Measurements from ENCODE around the gene GPBP1.

The GPBP1 gene

GRCh38 chr5:57137401-57137800 is 36.5 kb upstream of the GPBP1 start:
- no peaks in the 10 kb centered on the region for H3K36me3 ChIP-seq (ENCODE audit: control insufficient read depth, low read length)
- H3K9me2 ChIP-seq (replicated peaks; ENCODE audit: control insufficient read depth, low read length), result no peaks in the 10 kb centered on the region
- H4K20me1 ChIP-seq (ENCODE audit: control insufficient read depth, insufficient read depth, low read depth, low read length), result no peaks in the 10 kb centered on the region
- no peaks in the 10 kb centered on the region for H3K9me3 ChIP-seq (ENCODE audit: control insufficient read depth, insufficient read depth, low read length)
- peaks cover 6% of the 10 kb centered on the region for H3K4me1 ChIP-seq (ENCODE audit: control insufficient read depth, low read length)
- peaks cover 17% of the 10 kb centered on the region for H3K27me3 ChIP-seq (ENCODE audit: control insufficient read depth, low read length)
- H3K4me3 ChIP-seq (ENCODE audit: low read length), result peak overlapping the region; percentile 70
- no peak for TF ChIP-seq CTCF (IDR thresholded peaks at IDR 0.05; ENCODE audit: low read depth, low read length, poor library complexity, severe bottlenecking)
- TF ChIP-seq EZH2phosphoT487 (IDR thresholded peaks at IDR 0.05; ENCODE audit: borderline replicate concordance, low read length), result no peak
- peak overlapping the region; percentile 64 for H3K4me2 ChIP-seq (ENCODE audit: low read length)
- H3K27ac ChIP-seq (ENCODE audit: low read depth, low read length), result no peak overlapping the region
- H3K79me2 ChIP-seq (ENCODE audit: control insufficient read depth, low read length), result no peaks in the 10 kb centered on the region
- no peaks in the 10 kb centered on the region for H3F3A ChIP-seq (ENCODE audit: control insufficient read depth, insufficient read depth)

DNA sequence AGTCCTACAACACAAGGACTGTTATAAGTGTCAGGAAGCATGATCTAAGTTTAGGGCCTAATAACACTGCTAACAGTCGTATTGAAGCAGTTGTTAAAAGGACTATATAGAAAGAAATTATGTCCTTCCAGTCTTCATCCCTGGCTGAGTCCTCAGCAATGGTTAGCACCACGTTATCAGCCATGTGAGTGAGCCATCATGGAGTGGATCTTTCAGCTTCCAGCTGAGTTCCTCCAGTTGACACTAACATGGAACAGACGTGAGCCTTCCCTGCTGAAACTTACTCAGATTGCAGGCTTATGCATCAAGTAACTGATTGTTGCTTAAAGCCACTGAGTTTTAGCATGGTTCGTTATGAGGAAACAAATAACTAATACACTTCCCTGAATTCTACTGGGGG is 21.5 kb upstream of the GPBP1 start:
- Histone ChIP-seq H3K4me1 (ENCODE audit: control insufficient read depth, low read length) (no peaks in the 10 kb centered on the region), H4K20me1 (ENCODE audit: control insufficient read depth, insufficient read depth, low read depth, low read length) (no peaks in the 10 kb centered on the region), H3F3A (ENCODE audit: control insufficient read depth, insufficient read depth) (no peaks in the 10 kb centered on the region), H3K9me2 (replicated peaks; ENCODE audit: control insufficient read depth, low read length) (no peaks in the 10 kb centered on the region), H3K79me2 (ENCODE audit: control insufficient read depth, low read length) (no peaks in the 10 kb centered on the region), H3K4me2 (ENCODE audit: low read length) (no peak overlapping the region), H3K4me3 (ENCODE audit: low read length) (no peak overlapping the region), H3K9me3 (ENCODE audit: control insufficient read depth, insufficient read depth, low read length) (no peaks in the 10 kb centered on the region), H3K27ac (ENCODE audit: low read depth, low read length) (no peak overlapping the region), H3K27me3 (ENCODE audit: control insufficient read depth, low read length) (no peaks in the 10 kb centered on the region), H3K36me3 (ENCODE audit: control insufficient read depth, low read length) (no peaks in the 10 kb centered on the region)
- no peak for TF ChIP-seq CTCF (IDR thresholded peaks at IDR 0.05; ENCODE audit: low read depth, low read length, poor library complexity, severe bottlenecking)
- no peak for TF ChIP-seq EZH2phosphoT487 (IDR thresholded peaks at IDR 0.05; ENCODE audit: borderline replicate concordance, low read length)

GRCh38 chr5:57155033-57155432 is 18.8 kb upstream of the GPBP1 start:
- TF ChIP-seq CTCF (IDR thresholded peaks at IDR 0.05; ENCODE audit: low read depth, low read length, poor library complexity, severe bottlenecking) (no peak), EZH2phosphoT487 (IDR thresholded peaks at IDR 0.05; ENCODE audit: borderline replicate concordance, low read length) (no peak)
- H3K4me3 ChIP-seq (ENCODE audit: low read length), result no peak overlapping the region
- peaks cover 4% of the 10 kb centered on the region; the same call in 1 of the 2 replicates for H3K9me3 ChIP-seq (ENCODE audit: control insufficient read depth, insufficient read depth, low read length)
- no peaks in the 10 kb centered on the region for H3K79me2 ChIP-seq (ENCODE audit: control insufficient read depth, low read length)
- H3K4me2 ChIP-seq (ENCODE audit: low read length), result no peak overlapping the region
- H4K20me1 ChIP-seq (ENCODE audit: control insufficient read depth, insufficient read depth, low read depth, low read length), result no peaks in the 10 kb centered on the region
- no peaks in the 10 kb centered on the region for H3K36me3 ChIP-seq (ENCODE audit: control insufficient read depth, low read length)
- H3K27me3 ChIP-seq (ENCODE audit: control insufficient read depth, low read length), result no peaks in the 10 kb centered on the region
- H3F3A ChIP-seq (ENCODE audit: control insufficient read depth, insufficient read depth), result no peaks in the 10 kb centered on the region
- H3K4me1 ChIP-seq (ENCODE audit: control insufficient read depth, low read length), result no peaks in the 10 kb centered on the region
- H3K27ac ChIP-seq (ENCODE audit: low read depth, low read length), result no peak overlapping the region
- H3K9me2 ChIP-seq (replicated peaks; ENCODE audit: control insufficient read depth, low read length), result no peaks in the 10 kb centered on the region

DNA sequence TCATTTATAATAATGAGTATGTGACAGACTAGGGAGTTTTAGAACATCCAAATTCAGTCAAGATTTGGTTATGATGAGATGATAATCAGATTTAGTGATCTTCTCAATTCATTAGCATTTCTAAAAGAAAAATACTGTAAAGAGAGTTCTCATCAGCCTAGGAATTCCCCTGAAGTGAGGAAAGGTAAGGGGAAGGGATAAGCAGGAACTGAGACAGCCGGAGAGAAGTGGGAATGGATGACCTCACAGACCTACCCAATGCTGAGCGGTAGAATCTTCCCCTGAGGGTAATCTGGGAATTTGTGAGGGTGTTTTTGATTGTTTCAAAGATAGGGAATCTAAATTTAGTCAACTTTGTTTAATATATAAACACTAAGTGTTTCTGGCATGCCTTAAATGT is 16.7 kb upstream of the GPBP1 start:
- Histone ChIP-seq H4K20me1 (ENCODE audit: control insufficient read depth, insufficient read depth, low read depth, low read length) (no peaks in the 10 kb centered on the region), H3K27ac (ENCODE audit: low read depth, low read length) (no peak overlapping the region), H3K27me3 (ENCODE audit: control insufficient read depth, low read length) (no peaks in the 10 kb centered on the region), H3K4me1 (ENCODE audit: control insufficient read depth, low read length) (no peaks in the 10 kb centered on the region), H3K36me3 (ENCODE audit: control insufficient read depth, low read length) (no peaks in the 10 kb centered on the region), H3F3A (ENCODE audit: control insufficient read depth, insufficient read depth) (no peaks in the 10 kb centered on the region), H3K79me2 (ENCODE audit: control insufficient read depth, low read length) (no peaks in the 10 kb centered on the region), H3K9me3 (ENCODE audit: control insufficient read depth, insufficient read depth, low read length) (peaks cover 4% of the 10 kb centered on the region; the same call in 1 of the 2 replicates), H3K4me2 (ENCODE audit: low read length) (no peak overlapping the region), H3K4me3 (ENCODE audit: low read length) (no peak overlapping the region), H3K9me2 (replicated peaks; ENCODE audit: control insufficient read depth, low read length) (no peaks in the 10 kb centered on the region)
- no peak for TF ChIP-seq CTCF (IDR thresholded peaks at IDR 0.05; ENCODE audit: low read depth, low read length, poor library complexity, severe bottlenecking)
- TF ChIP-seq EZH2phosphoT487 (IDR thresholded peaks at IDR 0.05; ENCODE audit: borderline replicate concordance, low read length), result no peak
